Activated naive CD4-positive, alpha-beta T cell treated with anti-CD3 and anti-CD28 coated beads for 36 hours (primary cell): ENCODE measurements around the gene RAD17. TPM values are rescaled to one million over a fixed set of nuclear protein-coding genes. Genes with fewer than 3 reads are reported as not detected.
"Not testable (repeated sequence)": the region's sequence is repeated elsewhere in the genome, so short reads cannot be mapped to it uniquely, and the experiment has no call there.

Experiments
- CTCF ChIA-PET: fragments of 350-600 bp; sonication (Branson Sonifier 250); formaldehyde crosslinking; loops from one replicate; lab custom pipeline; 2021; ENCODE audit warnings: antibody characterized with exemption; lab: Charles Lee
- DNase-seq: peaks from one replicate; pipeline ENCODE4 v3.0.0-alpha.2; 2020
- H3K27ac Mint-ChIP-seq: one replicate; pipeline ENCODE4 v1.8.0; 2021; ENCODE audit warnings: mild to moderate bottlenecking, mixed read lengths
- H3K27me3 Mint-ChIP-seq: one replicate; pipeline ENCODE4 v1.8.0; 2021; ENCODE audit warnings: low read depth, mixed read lengths
- H3K36me3 Mint-ChIP-seq: one replicate; pipeline ENCODE4 v1.8.0; 2021; ENCODE audit warnings: low read depth, mixed read lengths
- H3K4me1 Mint-ChIP-seq: one replicate; pipeline ENCODE4 v1.8.0; 2021; ENCODE audit warnings: low read depth, mixed read lengths
- H3K4me3 Mint-ChIP-seq: one replicate; pipeline ENCODE4 v1.8.0; 2021; ENCODE audit warnings: mild to moderate bottlenecking, moderate library complexity, mixed read lengths
- H3K9me3 Mint-ChIP-seq: one replicate; pipeline ENCODE4 v1.8.0; 2021; ENCODE audit warnings: mixed read lengths
- intact Hi-C: fragments of 100-400 bp; cut with micrococcal nuclease; formaldehyde crosslinking; loops from one replicate; pipeline ENCODE4 v1.15.1; 2023
- total RNA-seq, 2 experiments: library from RNA; stranded (reverse); gene quantifications; one replicate each; pipeline ENCODE4 v1.2.3, GENCODE V29; 2021

RAD17 gene, protein sequence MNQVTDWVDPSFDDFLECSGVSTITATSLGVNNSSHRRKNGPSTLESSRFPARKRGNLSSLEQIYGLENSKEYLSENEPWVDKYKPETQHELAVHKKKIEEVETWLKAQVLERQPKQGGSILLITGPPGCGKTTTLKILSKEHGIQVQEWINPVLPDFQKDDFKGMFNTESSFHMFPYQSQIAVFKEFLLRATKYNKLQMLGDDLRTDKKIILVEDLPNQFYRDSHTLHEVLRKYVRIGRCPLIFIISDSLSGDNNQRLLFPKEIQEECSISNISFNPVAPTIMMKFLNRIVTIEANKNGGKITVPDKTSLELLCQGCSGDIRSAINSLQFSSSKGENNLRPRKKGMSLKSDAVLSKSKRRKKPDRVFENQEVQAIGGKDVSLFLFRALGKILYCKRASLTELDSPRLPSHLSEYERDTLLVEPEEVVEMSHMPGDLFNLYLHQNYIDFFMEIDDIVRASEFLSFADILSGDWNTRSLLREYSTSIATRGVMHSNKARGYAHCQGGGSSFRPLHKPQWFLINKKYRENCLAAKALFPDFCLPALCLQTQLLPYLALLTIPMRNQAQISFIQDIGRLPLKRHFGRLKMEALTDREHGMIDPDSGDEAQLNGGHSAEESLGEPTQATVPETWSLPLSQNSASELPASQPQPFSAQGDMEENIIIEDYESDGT
- total RNA-seq, result 10 to 100 TPM; 24.1 to 26.2 TPM

DNA sequence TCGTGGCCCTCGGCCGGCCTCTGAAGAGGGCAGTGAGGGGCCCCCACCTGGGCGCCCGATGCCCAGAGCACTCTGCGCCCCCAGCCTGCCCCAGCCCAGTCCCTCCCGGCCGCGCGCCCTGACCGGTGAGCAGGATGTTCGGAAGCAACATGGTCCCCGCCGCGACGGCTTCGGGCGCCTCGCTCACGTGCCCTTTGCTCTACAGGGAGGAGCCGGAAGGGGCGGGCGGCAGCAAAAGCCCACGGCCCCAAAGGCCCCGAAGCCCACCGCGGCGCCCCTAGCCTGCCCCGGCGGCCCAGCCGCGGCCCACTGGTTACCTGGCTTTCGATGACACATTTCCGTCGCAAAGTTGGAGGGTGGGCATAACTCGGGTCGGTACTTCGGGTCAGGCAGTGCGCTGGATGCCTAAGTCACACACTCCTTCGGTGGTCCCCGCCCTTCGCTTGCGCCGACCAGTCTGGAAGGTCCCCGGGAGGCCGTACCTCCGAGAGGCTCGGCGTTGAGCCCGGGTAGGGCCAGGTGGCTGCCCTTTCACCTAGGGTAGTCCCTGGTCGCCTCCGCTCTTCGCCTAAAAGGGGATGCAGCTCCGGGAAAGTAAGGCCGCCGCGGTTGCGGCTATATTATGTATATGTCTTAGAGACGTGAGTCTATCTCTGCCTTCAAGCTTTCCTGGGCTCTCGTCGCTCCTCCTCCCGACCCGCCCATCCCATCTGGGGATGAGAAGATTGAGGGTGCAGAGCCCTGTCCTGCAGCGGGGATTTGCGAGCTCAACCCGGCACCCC lies at the start of gene RAD17, which contains the start of the genes AK6 and TAF9:
RAD17 (plus strand) TSS at position 479 of the 782 bp plus-strand sequence. CDS start 2,391 bp downstream, outside the sequence.
AK6 (minus strand) TSS at position 181 of the 782 bp plus-strand sequence; CDS start at position 151, 30 bp downstream.
TAF9 (minus strand) TSS at position 181 of the 782 bp plus-strand sequence. CDS start 3,783 bp downstream, outside the sequence.
- Mint-ChIP-seq H3K9me3 (no peaks in the 10 kb centered on the region), H3K27me3 (no peaks in the 10 kb centered on the region)

DNA sequence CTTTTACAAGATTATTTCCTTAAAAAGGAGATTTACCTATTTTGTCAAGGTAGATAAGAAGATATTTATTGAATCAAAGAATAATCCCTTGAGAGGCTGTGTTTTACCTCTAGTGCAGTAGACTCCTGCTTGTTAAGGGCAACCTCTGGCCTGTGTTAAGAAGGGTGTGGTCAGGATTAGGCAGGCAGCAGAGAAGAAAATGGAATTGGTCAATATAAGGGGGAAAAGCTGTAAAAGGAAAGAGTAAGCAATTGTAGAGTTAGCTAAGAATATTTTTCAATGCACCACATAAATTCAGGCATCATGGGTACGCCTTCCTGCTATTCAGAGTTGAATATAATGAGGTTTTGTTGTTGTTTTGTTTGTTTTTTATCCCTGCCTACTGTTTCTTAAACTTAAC lies 43.3 kb upstream of the RAD17 start:
- H3K36me3 Mint-ChIP-seq, result peaks cover 1% of the 10 kb centered on the region
- CTCF ChIA-PET, result no interaction called here
- intact Hi-C loops, result no loop called here
- no peaks in the 10 kb centered on the region for H3K9me3 Mint-ChIP-seq
- no peak for DNase-seq
- H3K4me3 Mint-ChIP-seq, result no peak overlapping the region
- peaks cover 2% of the 10 kb centered on the region for H3K4me1 Mint-ChIP-seq
- H3K27me3 Mint-ChIP-seq, result no peaks in the 10 kb centered on the region
- no peak overlapping the region for H3K27ac Mint-ChIP-seq

More for the DNA sequence above, at the start of gene RAD17, which contains the start of the genes AK6 and TAF9:
- Mint-ChIP-seq H3K27ac (peak within 1 kb of the TSS; percentile 96), H3K36me3 (peaks cover 23% of the 10 kb centered on the region), H3K4me3 (peak within 1 kb of the TSS; percentile 96), H3K4me1 (peaks cover 42% of the 10 kb centered on the region)
- peak; percentile 94 for DNase-seq
- CTCF ChIA-PET, result interaction anchor here (0.8 to 1.7 kb wide), 2 partner anchors 276 to 326 kb away, joined by 4 to 5 read pairs; no protein-coding TSS in a partner anchor
- intact Hi-C loops, result loop anchor here (1.0 to 5.0 kb wide), 7 partner anchors 37 to 327 kb away; partner anchors contain the start of genes CCDC125, CCNB1 and CENPH

DNA sequence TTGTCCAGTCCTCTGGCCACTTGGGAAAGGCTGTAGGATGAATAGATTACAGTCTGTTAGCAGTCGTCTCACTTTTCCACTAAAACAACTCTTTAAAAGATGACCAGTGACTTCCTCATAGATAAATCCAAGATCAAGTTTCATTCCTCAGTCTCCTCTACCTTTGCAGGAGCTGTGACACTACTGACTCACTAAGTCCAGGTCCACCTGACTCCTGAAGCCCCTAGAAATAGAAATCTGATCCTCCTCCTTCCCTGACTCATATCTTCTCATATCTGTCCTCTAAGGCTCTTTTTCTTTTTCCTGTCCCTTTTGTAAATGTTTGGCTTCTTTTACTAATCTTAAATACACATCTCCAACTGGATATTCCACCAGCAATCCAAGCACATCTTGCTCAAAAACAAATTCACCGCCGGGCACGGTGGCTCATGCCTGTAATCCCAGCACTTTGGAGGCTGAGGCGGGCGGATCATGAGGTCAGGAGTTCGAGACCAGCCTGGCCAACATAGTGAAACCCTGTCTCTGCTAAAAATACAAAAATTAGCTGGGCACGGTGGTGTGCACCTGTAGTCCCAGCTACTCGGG lies 39.6 kb upstream of the RAD17 start:
- CTCF ChIA-PET, result no interaction called here
- H3K4me1 Mint-ChIP-seq, result peaks cover 13% of the 10 kb centered on the region

DNA sequence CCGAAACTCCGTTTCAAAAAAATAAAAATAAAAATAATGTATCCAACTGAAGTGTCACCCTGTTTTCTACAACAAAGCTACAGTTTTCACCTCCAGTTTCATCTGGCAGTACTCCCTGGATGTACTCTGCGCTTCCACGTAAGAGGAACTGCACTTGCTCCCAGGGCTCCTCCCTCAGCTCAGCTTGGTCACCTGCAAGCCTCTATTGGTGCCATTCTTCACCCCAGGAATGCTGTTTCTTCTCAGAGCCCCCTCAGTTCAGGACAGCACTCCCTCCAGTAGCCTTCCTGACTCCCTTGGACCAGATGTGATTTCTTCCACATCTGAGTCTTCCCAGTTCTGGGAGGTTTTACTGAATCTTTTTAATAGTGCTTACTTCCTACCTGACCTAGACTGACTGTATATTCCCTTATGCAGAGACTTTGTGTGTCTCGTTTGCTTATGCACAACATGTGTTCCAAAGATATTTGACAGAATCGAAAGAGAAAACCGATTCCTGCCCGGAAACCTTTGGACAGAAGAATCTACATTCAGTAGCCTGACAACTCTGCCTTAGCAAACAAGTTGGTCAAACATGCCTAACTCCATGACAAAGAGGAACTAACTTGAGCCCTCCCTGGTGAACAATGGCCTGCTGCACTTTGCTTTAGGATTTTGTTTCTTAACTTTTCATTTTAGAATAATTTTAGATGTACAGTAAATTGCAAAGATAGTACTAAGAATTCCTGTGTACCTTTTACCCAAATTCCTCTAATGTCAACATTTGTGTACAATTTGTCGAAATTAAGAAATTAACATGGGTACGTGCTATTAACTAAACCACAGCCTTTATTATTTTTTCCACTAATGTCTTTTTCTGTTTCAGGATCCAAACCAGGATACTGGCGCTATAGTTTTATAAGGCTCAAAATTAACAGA lies 37.8 kb upstream of the RAD17 start:
- intact Hi-C loops, result loop anchor here (1.0 to 2.0 kb wide), 4 partner anchors 38 to 142 kb away; partner anchors contain the start of genes AK6, CDK7, CENPH and RAD17
- no peaks in the 10 kb centered on the region for H3K9me3 Mint-ChIP-seq
- no peak overlapping the region for H3K27ac Mint-ChIP-seq
- H3K4me3 Mint-ChIP-seq, result peak overlapping the region; percentile 94
- H3K27me3 Mint-ChIP-seq, result no peaks in the 10 kb centered on the region
- no peak for DNase-seq
- CTCF ChIA-PET, result interaction anchor here (1.8 kb wide), 1 partner anchor 308 kb away, joined by 4 read pairs; no protein-coding TSS in a partner anchor
- H3K4me1 Mint-ChIP-seq, result peaks cover 13% of the 10 kb centered on the region
- peaks cover 4% of the 10 kb centered on the region for H3K36me3 Mint-ChIP-seq

More for the DNA sequence above, 39.6 kb upstream of the RAD17 start:
- Mint-ChIP-seq H3K36me3 (peaks cover 4% of the 10 kb centered on the region), H3K27me3 (no peaks in the 10 kb centered on the region), H3K4me3 (no peak overlapping the region), H3K9me3 (no peaks in the 10 kb centered on the region), H3K27ac (no peak overlapping the region)
- intact Hi-C loops, result no loop called here
- DNase-seq, result no peak

DNA sequence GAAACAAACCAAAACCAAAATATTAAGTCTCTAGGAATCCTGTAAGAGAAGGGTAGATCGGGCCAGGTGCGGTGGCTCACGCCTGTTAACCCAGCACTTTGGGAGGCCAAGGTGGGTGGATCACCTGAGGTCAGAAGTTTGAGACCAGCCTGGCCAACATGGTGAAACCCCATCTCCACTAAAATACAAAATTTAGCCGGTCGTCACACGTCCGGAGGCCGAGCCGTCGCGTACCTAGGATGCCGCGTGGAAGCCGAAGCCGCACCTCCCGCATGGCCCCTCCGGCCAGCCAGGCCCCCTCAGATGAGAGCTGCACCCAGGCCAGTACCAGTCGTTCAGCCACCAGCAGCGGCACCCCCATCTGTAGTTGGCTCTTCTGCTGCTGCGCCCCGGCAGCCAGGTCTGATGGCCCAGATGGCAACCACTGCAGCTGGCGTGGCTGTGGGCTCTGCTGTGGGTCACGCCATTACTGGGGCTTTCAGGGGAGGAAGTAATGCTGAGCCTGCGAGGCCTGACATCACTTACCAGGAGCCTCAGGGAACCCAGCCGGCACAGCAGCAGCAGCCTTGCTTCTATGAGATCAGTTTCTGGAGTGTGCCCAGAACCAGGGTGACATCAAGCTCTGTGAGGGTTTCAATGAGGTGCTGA lies 35.8 kb upstream of the RAD17 start:
- intact Hi-C loops, result loop anchor here (1.0 to 2.0 kb wide), 5 partner anchors 99 to 290 kb away; partner anchors contain the start of genes CCNB1 and CDK7
- H3K27me3 Mint-ChIP-seq, H3K36me3 Mint-ChIP-seq, DNase-seq, H3K27ac Mint-ChIP-seq, H3K9me3 Mint-ChIP-seq: not testable (repeated sequence)
- Mint-ChIP-seq H3K4me3 (peak overlapping the region; percentile 9), H3K4me1 (peaks cover 13% of the 10 kb centered on the region)
- CTCF ChIA-PET, result interaction anchor here (0.6 to 4.9 kb wide), 15 partner anchors 9 to 310 kb away, joined by 3 to 29 read pairs (median 4); partner anchors contain the start of gene SLC30A5

DNA sequence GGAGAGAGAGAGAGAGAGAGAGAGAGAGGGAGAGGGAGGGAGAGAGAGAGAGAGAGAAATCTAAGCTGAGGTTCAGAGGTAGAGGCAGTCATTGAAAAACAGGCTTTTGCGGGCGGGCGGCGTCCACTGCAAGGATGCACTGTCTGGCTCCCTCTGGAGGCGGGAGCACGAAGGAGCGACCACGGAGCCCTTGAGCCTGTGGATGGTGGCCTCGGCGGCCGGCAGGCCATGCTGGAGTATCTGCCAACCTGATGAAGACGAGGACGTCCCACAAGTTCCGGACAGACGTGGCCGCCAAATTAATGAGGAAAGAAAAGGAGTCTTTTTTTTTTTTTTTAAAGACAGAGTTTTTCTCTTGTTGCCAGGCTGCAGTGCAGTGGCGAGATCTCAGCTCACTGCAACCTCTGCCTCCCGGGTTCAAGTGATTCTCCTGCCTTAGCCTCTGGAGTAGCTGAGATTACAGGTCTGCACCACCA lies 34.8 kb upstream of the RAD17 start:
- intact Hi-C loops, result loop anchor here (1.0 kb wide), 3 partner anchors 168 to 292 kb away; partner anchors contain the start of gene CCNB1
- Mint-ChIP-seq H3K4me3 (peak overlapping the region; percentile 24), H3K9me3 (no peaks in the 10 kb centered on the region), H3K4me1 (peaks cover 13% of the 10 kb centered on the region), H3K27ac (no peak overlapping the region), H3K27me3 (no peaks in the 10 kb centered on the region), H3K36me3 (peaks cover 4% of the 10 kb centered on the region)
- CTCF ChIA-PET, result interaction anchor here (0.6 to 4.9 kb wide), 18 partner anchors 8 to 297 kb away, joined by 3 to 29 read pairs (median 4); partner anchors contain the start of genes CDK7 and SLC30A5
- DNase-seq, result peak; percentile 88

DNA sequence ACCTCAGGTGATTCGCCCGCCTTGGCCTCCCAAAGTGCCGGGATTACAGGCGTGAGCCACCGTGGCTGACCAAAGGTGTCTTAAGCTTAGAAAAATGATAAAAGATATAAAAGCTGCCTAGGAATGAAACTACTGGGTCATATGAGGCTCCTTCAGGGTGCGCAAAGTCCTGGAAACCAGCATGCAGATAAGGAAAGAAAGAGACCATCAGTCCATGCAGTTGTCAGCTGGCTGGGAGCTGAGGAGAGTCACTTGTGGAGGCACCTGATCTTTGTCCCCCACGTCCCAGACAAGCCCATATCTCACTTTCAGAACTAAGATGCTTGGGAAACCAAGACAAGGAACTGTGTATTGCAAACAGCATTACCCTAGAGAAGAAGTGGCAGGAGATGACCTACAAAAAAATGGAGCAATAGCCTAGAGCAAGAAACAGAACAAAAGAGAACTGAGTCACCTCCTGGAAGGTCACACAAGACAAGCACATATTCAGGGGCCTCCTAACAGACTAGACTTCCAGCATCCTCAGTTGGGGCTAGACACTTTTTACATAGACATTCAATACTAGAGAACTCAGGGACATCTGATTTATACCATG lies 34.2 kb upstream of the RAD17 start:
- H3K36me3 Mint-ChIP-seq, result peaks cover 2% of the 10 kb centered on the region
- no peaks in the 10 kb centered on the region for H3K27me3 Mint-ChIP-seq
- CTCF ChIA-PET, result interaction anchor here (0.7 to 4.9 kb wide), 8 partner anchors 19 to 293 kb away, joined by 3 to 29 read pairs (median 4); partner anchors contain the start of genes CDK7 and SLC30A5
- intact Hi-C loops, result no loop called here
- H3K4me3 Mint-ChIP-seq, result no peak overlapping the region
- H3K9me3 Mint-ChIP-seq, result no peaks in the 10 kb centered on the region
- peaks cover 12% of the 10 kb centered on the region for H3K4me1 Mint-ChIP-seq
- no peak for DNase-seq
- no peak overlapping the region for H3K27ac Mint-ChIP-seq

DNA sequence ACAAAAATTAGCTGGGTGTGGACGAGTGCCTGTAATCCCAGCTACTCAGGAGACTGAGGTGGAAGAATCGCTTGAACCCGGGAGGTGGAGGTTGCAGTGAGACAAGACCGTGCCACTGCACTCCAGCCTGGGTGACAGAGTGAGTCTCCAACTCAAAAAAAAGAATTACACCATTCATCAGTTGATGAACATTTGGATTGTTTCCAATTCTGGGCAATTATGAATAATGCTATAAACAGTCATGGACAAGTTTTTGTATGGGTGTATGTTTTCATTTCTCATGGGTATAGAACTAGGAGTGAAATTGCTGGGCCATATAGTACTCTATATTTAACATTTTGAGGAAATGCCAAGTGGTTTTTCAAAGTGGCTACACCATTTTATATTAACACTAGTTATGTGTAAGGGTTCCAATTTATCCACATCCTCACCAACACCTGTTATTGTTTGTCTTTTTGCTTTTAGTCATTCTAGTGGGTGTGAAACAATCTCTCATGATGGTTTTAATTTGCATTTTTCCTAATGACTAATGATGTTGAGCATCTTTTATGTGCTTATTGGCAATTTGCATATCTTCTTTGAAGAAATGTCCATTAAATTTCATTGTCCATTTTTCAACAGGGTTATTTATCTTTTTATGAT lies 28.0 kb upstream of the RAD17 start:
- Mint-ChIP-seq H3K9me3 (no peaks in the 10 kb centered on the region), H3K27me3 (no peaks in the 10 kb centered on the region), H3K4me3 (no peak overlapping the region), H3K36me3 (no peaks in the 10 kb centered on the region), H3K27ac (no peak overlapping the region), H3K4me1 (no peaks in the 10 kb centered on the region)
- CTCF ChIA-PET, result interaction anchor here (0.6 kb wide), 1 partner anchor 1082 kb away, joined by 3 read pairs; no protein-coding TSS in a partner anchor
- intact Hi-C loops, result no loop called here
- no peak for DNase-seq

DNA sequence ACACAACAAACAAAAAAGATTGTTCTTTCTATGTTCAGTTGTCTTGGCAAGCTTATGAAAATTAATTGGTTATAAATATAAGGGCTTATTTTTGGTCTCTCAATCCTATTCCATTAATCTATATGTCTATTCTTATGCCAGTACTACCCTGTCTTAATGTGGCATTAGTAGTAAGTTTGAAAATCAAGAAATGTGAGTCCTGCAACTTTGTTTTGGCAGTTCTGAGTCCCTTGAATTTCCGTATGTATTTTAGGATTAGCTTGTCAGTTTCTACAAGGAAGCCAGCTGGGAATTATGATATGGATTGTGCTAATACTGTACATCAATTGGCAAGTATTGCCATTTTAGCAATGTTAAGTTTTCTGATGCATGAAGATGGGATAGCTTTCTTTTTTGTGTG lies 26.5 kb upstream of the RAD17 start:
- Mint-ChIP-seq H3K9me3 (no peaks in the 10 kb centered on the region), H3K27me3 (no peaks in the 10 kb centered on the region), H3K36me3 (no peaks in the 10 kb centered on the region), H3K4me3 (no peak overlapping the region), H3K4me1 (no peaks in the 10 kb centered on the region), H3K27ac (no peak overlapping the region)
- intact Hi-C loops, result no loop called here
- DNase-seq, result no peak
- CTCF ChIA-PET, result interaction anchor here (1.0 kb wide), 1 partner anchor 9 kb away, joined by 6 read pairs; no protein-coding TSS in a partner anchor
